Stomach (tissue), 4 donors: ENCODE data around the gene CFAP299.

Experiments
- EP300 ChIP-seq: sonication (generic); formaldehyde crosslinking; IDR thresholded peaks from one replicate; pipeline ENCODE4 v1.6.1; 2017; ENCODE audit warnings: antibody characterized with exemption
- POLR2A ChIP-seq, 4 donors: fragments of 450-650 bp; IDR thresholded peaks; one replicate each; pipeline ENCODE4 v1.6.1; 2016; ENCODE audit warnings: antibody characterized with exemption in 4 of 4, control low read depth in 2 of 4, mild to moderate bottlenecking in 1 of 4, moderate library complexity in 1 of 4
- POLR2AphosphoS5 ChIP-seq, 3 donors: sonication (generic); formaldehyde crosslinking; IDR thresholded peaks; one replicate each; pipeline ENCODE4 v1.6.1; 2016; ENCODE audit warnings: antibody characterized with exemption in 3 of 3

DNA sequence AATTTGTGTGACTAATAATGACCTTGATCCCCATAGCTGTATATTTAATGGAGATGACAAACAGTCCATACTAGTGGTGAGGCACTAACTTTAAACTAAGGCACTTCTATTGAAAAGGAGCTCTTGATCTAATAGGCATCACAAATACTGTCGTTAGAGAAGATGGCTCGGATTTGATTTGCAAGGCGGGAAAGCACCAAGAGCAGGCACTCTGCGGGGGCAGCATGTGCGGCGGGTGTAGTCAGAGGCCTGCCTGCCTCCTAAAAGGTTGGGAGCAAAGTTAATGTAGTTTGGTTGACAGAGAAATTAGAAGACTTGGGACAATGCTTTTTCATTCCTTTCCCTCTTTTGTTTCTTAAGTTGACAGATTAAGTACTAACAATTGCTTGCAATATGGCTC lies 278.8 kb downstream of the CFAP299 start:
- TF ChIP-seq EP300 (no peak), POLR2AphosphoS5 (IDR thresholded peaks at IDR 0.05) (no peak), POLR2A (IDR thresholded peaks at IDR 0.05) (no peak)
